Measurements from ENCODE around the gene SLC25A4.
A peak's percentile ranks its signal among the peaks of the same experiment; 100 is the strongest.

Gene SLC25A4

GRCh38 chr4:185182239-185182638 is 39.2 kb downstream of the SLC25A4 start:
- no peak overlapping the region for H3K27ac ChIP-seq
- TF ChIP-seq CTCF (IDR thresholded peaks at IDR 0.05), result no peak
- no peak for TF ChIP-seq ZFX (IDR thresholded peaks at IDR 0.05; ENCODE audit: borderline replicate concordance)

- H3K27ac ChIP-seq, result no peak overlapping the region
- TF ChIP-seq CTCF (IDR thresholded peaks at IDR 0.05) (peak; percentile 96), ZFX (IDR thresholded peaks at IDR 0.05; ENCODE audit: borderline replicate concordance) (no peak)
Measured at GRCh38 chr4:185183622-185184281, 40.7 kb downstream of the SLC25A4 start.

- TF ChIP-seq CTCF (IDR thresholded peaks at IDR 0.05) (no peak), ZFX (IDR thresholded peaks at IDR 0.05; ENCODE audit: borderline replicate concordance) (no peak)
- H3K27ac ChIP-seq, result no peak overlapping the region
Measured at GRCh38 chr4:185186769-185187168, 43.7 kb downstream of the SLC25A4 start.

GRCh38 chr4:185189606-185190305 is 46.7 kb downstream of the SLC25A4 start:
- H3K27ac ChIP-seq, result no peak overlapping the region

GRCh38 chr4:185190306-185190856 is 47.3 kb downstream of the SLC25A4 start:
- H3K27ac ChIP-seq, result no peak overlapping the region
- no peak for TF ChIP-seq ZFX (IDR thresholded peaks at IDR 0.05; ENCODE audit: borderline replicate concordance)
- no peak for TF ChIP-seq CTCF (IDR thresholded peaks at IDR 0.05)

More at GRCh38 chr4:185189606-185190305, 46.7 kb downstream of the SLC25A4 start:
- TF ChIP-seq ZFX (IDR thresholded peaks at IDR 0.05; ENCODE audit: borderline replicate concordance) (no peak), CTCF (IDR thresholded peaks at IDR 0.05) (no peak)

GRCh38 chr4:185192059-185192458 is 49.0 kb downstream of the SLC25A4 start:
- no peak overlapping the region for H3K27ac ChIP-seq
- TF ChIP-seq CTCF (IDR thresholded peaks at IDR 0.05) (no peak), ZFX (IDR thresholded peaks at IDR 0.05; ENCODE audit: borderline replicate concordance) (no peak)

Data from 22Rv1 (cell line).